B cell (primary cell): ENCODE measurements around the gene AFF1.

Source experiments
- CTCF ChIP-seq: fragments of 200-600 bp; IDR thresholded peaks from one replicate; pipeline ENCODE4 v1.8.0; 2022; ENCODE audit warnings: antibody characterized with exemption, mild to moderate bottlenecking
- EZH2 ChIP-seq: IDR thresholded peaks from 2 replicates; pipeline ENCODE4 v1.6.1; 2012; ENCODE audit warnings: borderline replicate concordance, low read depth, mild to moderate bottlenecking, moderate library complexity, low read length; ENCODE audit not compliant: insufficient read depth, poor library complexity, severe bottlenecking

GRCh38 chr4:87133183-87133582, 198.4 kb downstream of the AFF1 start:
- no peak for TF ChIP-seq CTCF
- TF ChIP-seq EZH2, result no peak
